Hepatocyte (in vitro differentiated cells): ENCODE measurements around the gene KHK. TPM values are rescaled to one million over a fixed set of nuclear protein-coding genes. Genes with fewer than 3 reads are reported as not detected.

Experiments
- DNase-seq: peaks from one replicate; pipeline ENCODE4 v3.0.0-alpha.2; 2016; ENCODE audit warnings: low spot score
- H2AFZ ChIP-seq: fragments of 200-600 bp; sonication (generic); 2 replicates; pipeline ENCODE4 v1.6.0; 2016; ENCODE audit warnings: antibody characterized with exemption, mild to moderate bottlenecking
- H3K27ac ChIP-seq: fragments of 200-600 bp; sonication (generic); 2 replicates; pipeline ENCODE4 v1.5.1; 2016; ENCODE audit warnings: mild to moderate bottlenecking
- H3K27me3 ChIP-seq: fragments of 200-600 bp; sonication (generic); 2 replicates; pipeline ENCODE4 v1.6.1; 2016
- H3K36me3 ChIP-seq: fragments of 200-600 bp; sonication (generic); replicated peaks from 2 replicates; pipeline ENCODE4 v1.5.1; 2016; ENCODE audit warnings: low read depth; ENCODE audit not compliant: insufficient read depth
- H3K4me1 ChIP-seq: fragments of 200-600 bp; sonication (generic); 2 replicates; pipeline ENCODE4 v1.5.1; 2016; ENCODE audit warnings: mild to moderate bottlenecking, moderate library complexity; ENCODE audit not compliant: insufficient read depth
- H3K4me2 ChIP-seq: fragments of 200-600 bp; sonication (generic); 2 replicates; pipeline ENCODE4 v1.6.0; 2016
- H3K4me3 ChIP-seq: fragments of 200-600 bp; sonication (generic); 2 replicates; pipeline ENCODE4 v1.5.1; 2016; ENCODE audit warnings: mild to moderate bottlenecking
- H3K79me2 ChIP-seq: fragments of 200-600 bp; sonication (generic); 2 replicates; pipeline ENCODE4 v1.6.0; 2017; ENCODE audit warnings: mild to moderate bottlenecking
- H3K9me2 ChIP-seq: fragments of 200-600 bp; sonication (generic); replicated peaks from 2 replicates; pipeline ENCODE4 v1.6.0; 2017; ENCODE audit warnings: mild to moderate bottlenecking; ENCODE audit not compliant: insufficient read depth
- H3K9me3 ChIP-seq: fragments of 200-600 bp; sonication (generic); 2 replicates; pipeline ENCODE4 v1.5.1; 2016; ENCODE audit warnings: low read depth, mild to moderate bottlenecking
- H4K20me1 ChIP-seq: fragments of 200-600 bp; sonication (generic); 2 replicates; pipeline ENCODE4 v1.6.0; 2016; ENCODE audit warnings: mild to moderate bottlenecking; ENCODE audit not compliant: insufficient read depth, poor library complexity, severe bottlenecking
- CTCF ChIP-seq: fragments of 200-600 bp; sonication (generic); IDR thresholded peaks from 2 replicates; pipeline ENCODE4 v1.5.1; 2016; ENCODE audit warnings: antibody characterized with exemption, mild to moderate bottlenecking; ENCODE audit not compliant: poor library complexity
- EZH2 ChIP-seq: fragments of 200-600 bp; sonication (generic); IDR thresholded peaks from 2 replicates; pipeline ENCODE4 v1.6.1; 2016; ENCODE audit warnings: antibody characterized with exemption, mild to moderate bottlenecking, borderline replicate concordance
- EZH2phosphoT487 ChIP-seq: fragments of 200-600 bp; sonication (generic); IDR thresholded peaks from one replicate; pipeline ENCODE4 v1.6.1; 2018; ENCODE audit warnings: antibody characterized with exemption, mild to moderate bottlenecking, low read depth, moderate library complexity; ENCODE audit not compliant: unreplicated experiment, severe bottlenecking
- WGBS: methylation state at CpG from one replicate; pipeline ENCODE4 v1.1.6; 2016; ENCODE audit warnings: low lambda C conversion rate; ENCODE audit errors: missing lambda C conversion rate; 5-methylcytosine and 5-hydroxymethylcytosine counted together
- polyA plus RNA-seq: library from polyadenylated mRNA; unstranded; fragments of >200 nt; fragmentation: Nextera tagmentation; extraction: Ambion mirVana; gene quantifications from 2 replicates; pipeline ENCODE4 v1.2.1, GENCODE V29; 2016
- total RNA-seq: library from RNA; depleted of rRNA; stranded (reverse); fragments of >200 nt; gene quantifications from 2 replicates; pipeline ENCODE4 v1.2.3, GENCODE V29; 2014

KHK gene
- total and polyA plus RNA-seq, 2 experiments from 2014 or later, result 28.7 to 73.1 TPM

- H3K9me2 ChIP-seq, result no peaks in the 10 kb centered on the region
- WGBS, result 89% methylated on average over 11 of the region's 11 CpGs
- no peak overlapping the region for H2AFZ ChIP-seq
Observed at GRCh38 chr2:27128668-27129571, 42.3 kb downstream of the KHK start.

GRCh38 chr2:27130396-27130795 is 43.8 kb downstream of the KHK start:
- no peaks in the 10 kb centered on the region for H3K9me2 ChIP-seq
- H3K4me2 ChIP-seq, result no peak overlapping the region
- H3K4me3 ChIP-seq, result no peak overlapping the region
- no peaks in the 10 kb centered on the region for H3K36me3 ChIP-seq
- H3K27me3 ChIP-seq, result no peaks in the 10 kb centered on the region
- H4K20me1 ChIP-seq, result peaks cover 9% of the 10 kb centered on the region
- no peaks in the 10 kb centered on the region for H3K9me3 ChIP-seq
- WGBS, result 96% methylated on average over 10 of the region's 10 CpGs
- TF ChIP-seq EZH2phosphoT487 (no peak), CTCF (no peak), EZH2 (no peak)
- H2AFZ ChIP-seq, result no peak overlapping the region
- no peak for DNase-seq
- H3K4me1 ChIP-seq, result peaks cover 10% of the 10 kb centered on the region
- peaks cover 19% of the 10 kb centered on the region for H3K79me2 ChIP-seq
- H3K27ac ChIP-seq, result no peak overlapping the region

More at GRCh38 chr2:27128668-27129571, 42.3 kb downstream of the KHK start:
- Histone ChIP-seq H3K79me2 (peaks cover 16% of the 10 kb centered on the region), H3K4me2 (no peak overlapping the region), H3K9me3 (no peaks in the 10 kb centered on the region), H3K4me1 (peaks cover 10% of the 10 kb centered on the region), H3K27ac (no peak overlapping the region), H4K20me1 (peaks cover 9% of the 10 kb centered on the region), H3K4me3 (no peak overlapping the region), H3K36me3 (no peaks in the 10 kb centered on the region), H3K27me3 (no peaks in the 10 kb centered on the region)
- TF ChIP-seq CTCF, result no peak
- DNase-seq, result no peak

GRCh38 chr2:27131429-27131828 is 44.9 kb downstream of the KHK start:
- H3K79me2 ChIP-seq, result peaks cover 19% of the 10 kb centered on the region
- no peaks in the 10 kb centered on the region for H3K9me3 ChIP-seq
- 98% methylated on average over 11 of the region's 11 CpGs for WGBS
- TF ChIP-seq EZH2 (no peak), EZH2phosphoT487 (no peak), CTCF (no peak)
- H3K9me2 ChIP-seq, result no peaks in the 10 kb centered on the region
- peaks cover 10% of the 10 kb centered on the region for H3K4me1 ChIP-seq
- H3K36me3 ChIP-seq, result no peaks in the 10 kb centered on the region
- H3K27ac ChIP-seq, result no peak overlapping the region
- no peak for DNase-seq
- no peak overlapping the region for H3K4me3 ChIP-seq
- H4K20me1 ChIP-seq, result peaks cover 9% of the 10 kb centered on the region
- no peak overlapping the region for H2AFZ ChIP-seq
- H3K4me2 ChIP-seq, result no peak overlapping the region
- H3K27me3 ChIP-seq, result no peaks in the 10 kb centered on the region
